ENCODE data around the gene MCC. TPM values are rescaled to one million over a fixed set of nuclear protein-coding genes. Genes with fewer than 3 reads are reported as not detected.

The MCC gene
- total RNA-seq, 1 donor from 2014 or later, result 1.1 TPM

GRCh38 chr5:113156271-113156877 lies 331.9 kb downstream of the MCC start:
- H3K27me3 Mint-ChIP-seq, result no peaks in the 10 kb centered on the region
- intact Hi-C loops (cut with micrococcal nuclease), result no loop called here
- H3K4me1 Mint-ChIP-seq, result no peaks in the 10 kb centered on the region
- no peak for DNase-seq
- no peak overlapping the region for H3K4me3 Mint-ChIP-seq
- H3K36me3 Mint-ChIP-seq (ENCODE audit: low read depth), result no peaks in the 10 kb centered on the region
- H3K27ac Mint-ChIP-seq, result no peak overlapping the region
- H3K9me3 Mint-ChIP-seq, result no peaks in the 10 kb centered on the region

- Mint-ChIP-seq H3K4me1 (no peaks in the 10 kb centered on the region), H3K9me3 (no peaks in the 10 kb centered on the region), H3K27ac (no peak overlapping the region), H3K4me3 (no peak overlapping the region), H3K27me3 (peaks cover 4% of the 10 kb centered on the region), H3K36me3 (ENCODE audit: low read depth) (no peaks in the 10 kb centered on the region)
- no peak for DNase-seq
- intact Hi-C loops (cut with micrococcal nuclease), result no loop called here
Observed at GRCh38 chr5:113153512-113154097, 334.6 kb downstream of the MCC start.

- no peaks in the 10 kb centered on the region for H3K4me1 Mint-ChIP-seq
- intact Hi-C loops (cut with micrococcal nuclease), result no loop called here
Observed at GRCh38 chr5:113152380-113152740, 335.9 kb downstream of the MCC start.

DNA sequence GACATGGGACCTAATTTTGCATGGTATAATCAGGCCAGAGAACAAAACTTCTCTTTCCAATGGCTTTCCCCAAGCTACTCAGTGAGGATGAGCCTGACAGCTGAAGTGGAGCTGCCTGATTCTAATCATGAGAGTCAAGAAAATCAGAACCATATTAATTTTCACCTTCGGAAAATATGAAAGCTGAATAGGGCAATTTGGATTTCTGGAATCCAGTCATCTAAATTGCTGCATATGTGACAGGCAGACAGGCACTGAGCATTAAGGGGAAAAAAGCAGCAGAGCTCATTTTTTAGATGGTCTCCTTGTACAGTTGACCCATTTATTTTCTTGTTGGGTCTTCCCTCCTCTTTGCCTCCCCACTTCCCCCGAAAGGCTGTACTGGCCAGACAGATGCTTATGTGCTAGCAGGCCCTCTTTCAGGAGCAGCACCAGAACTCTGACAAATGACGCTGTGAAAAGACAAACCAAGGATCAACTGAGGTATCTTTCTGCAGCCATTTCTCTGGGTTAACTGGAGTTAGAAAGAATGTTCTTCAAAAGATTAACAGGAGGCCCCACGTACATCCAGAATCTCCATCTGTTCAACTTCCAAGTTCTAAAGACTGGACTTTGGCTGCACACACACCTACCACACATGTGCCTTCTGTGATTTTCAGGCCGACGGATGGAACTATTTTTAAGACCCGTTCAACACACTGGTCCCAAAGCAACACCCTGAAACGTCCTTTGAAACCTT lies 336.4 kb downstream of the MCC start:
- Mint-ChIP-seq H3K9me3 (no peaks in the 10 kb centered on the region), H3K27me3 (peaks cover 4% of the 10 kb centered on the region), H3K27ac (no peak overlapping the region), H3K4me3 (no peak overlapping the region), H3K4me1 (no peaks in the 10 kb centered on the region), H3K36me3 (ENCODE audit: low read depth) (no peaks in the 10 kb centered on the region)
- intact Hi-C loops (cut with micrococcal nuclease), result no loop called here
- DNase-seq, result no peak

More at GRCh38 chr5:113152380-113152740, 335.9 kb downstream of the MCC start:
- Mint-ChIP-seq H3K9me3 (no peaks in the 10 kb centered on the region), H3K27ac (no peak overlapping the region), H3K27me3 (peaks cover 4% of the 10 kb centered on the region), H3K4me3 (no peak overlapping the region), H3K36me3 (ENCODE audit: low read depth) (no peaks in the 10 kb centered on the region)
- DNase-seq, result no peak

DNA sequence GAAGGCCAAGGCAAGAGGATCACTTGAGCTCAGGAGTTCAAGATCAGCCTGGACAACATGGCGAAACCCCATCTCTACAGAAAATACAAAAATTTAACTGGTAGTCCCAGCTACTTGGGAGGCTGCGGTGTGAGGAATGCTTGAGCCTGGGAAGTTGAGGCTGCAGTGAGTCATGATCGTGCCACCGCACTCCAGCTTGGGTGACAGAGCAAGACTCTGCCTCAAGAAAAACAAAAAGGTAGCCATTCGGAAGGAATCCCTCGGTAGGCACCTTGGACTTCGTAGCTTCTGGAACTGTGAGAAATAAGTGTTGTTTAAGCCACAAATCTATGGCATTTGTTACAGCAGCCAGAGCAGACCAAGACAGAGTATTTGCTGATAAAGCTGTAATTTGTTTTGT lies 337.4 kb downstream of the MCC start:
- Mint-ChIP-seq H3K27me3 (peaks cover 4% of the 10 kb centered on the region), H3K27ac (no peak overlapping the region), H3K36me3 (ENCODE audit: low read depth) (no peaks in the 10 kb centered on the region), H3K9me3 (no peaks in the 10 kb centered on the region), H3K4me1 (no peaks in the 10 kb centered on the region), H3K4me3 (no peak overlapping the region)
- intact Hi-C loops (cut with micrococcal nuclease), result no loop called here
- DNase-seq, result no peak

DNA sequence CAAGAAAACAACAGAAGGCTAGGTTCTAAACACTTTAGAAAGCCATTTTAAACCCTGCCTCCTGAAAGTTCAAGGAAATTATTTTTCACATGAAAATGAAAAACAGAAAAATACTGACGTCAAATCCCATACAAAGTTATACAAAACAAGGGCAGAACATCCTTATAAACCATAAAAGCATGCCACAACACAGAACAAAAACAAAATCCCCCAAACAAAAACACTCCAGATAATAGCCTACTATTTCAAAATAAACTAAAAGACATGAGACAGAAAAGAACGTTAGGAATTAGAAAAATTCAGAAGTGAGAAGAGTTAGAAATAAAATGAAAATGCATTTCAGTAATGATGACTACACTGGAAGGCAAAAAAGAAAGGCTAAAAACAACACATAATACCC lies 338.0 kb downstream of the MCC start:
- intact Hi-C loops (cut with micrococcal nuclease), result no loop called here
- H3K9me3 Mint-ChIP-seq, result no peaks in the 10 kb centered on the region
- H3K4me1 Mint-ChIP-seq, result no peaks in the 10 kb centered on the region

GRCh38 chr5:113147537-113147936 lies 340.7 kb downstream of the MCC start:
- no peak for DNase-seq
- Mint-ChIP-seq H3K27ac (no peak overlapping the region), H3K4me3 (no peak overlapping the region), H3K4me1 (no peaks in the 10 kb centered on the region), H3K27me3 (peaks cover 4% of the 10 kb centered on the region), H3K9me3 (no peaks in the 10 kb centered on the region), H3K36me3 (ENCODE audit: low read depth) (no peaks in the 10 kb centered on the region)
- intact Hi-C loops (cut with micrococcal nuclease), result no loop called here

More for the DNA sequence above, 338.0 kb downstream of the MCC start:
- H3K27me3 Mint-ChIP-seq, result peaks cover 4% of the 10 kb centered on the region
- DNase-seq, result no peak
- no peak overlapping the region for H3K27ac Mint-ChIP-seq
- H3K36me3 Mint-ChIP-seq (ENCODE audit: low read depth), result no peaks in the 10 kb centered on the region
- H3K4me3 Mint-ChIP-seq, result no peak overlapping the region

DNA sequence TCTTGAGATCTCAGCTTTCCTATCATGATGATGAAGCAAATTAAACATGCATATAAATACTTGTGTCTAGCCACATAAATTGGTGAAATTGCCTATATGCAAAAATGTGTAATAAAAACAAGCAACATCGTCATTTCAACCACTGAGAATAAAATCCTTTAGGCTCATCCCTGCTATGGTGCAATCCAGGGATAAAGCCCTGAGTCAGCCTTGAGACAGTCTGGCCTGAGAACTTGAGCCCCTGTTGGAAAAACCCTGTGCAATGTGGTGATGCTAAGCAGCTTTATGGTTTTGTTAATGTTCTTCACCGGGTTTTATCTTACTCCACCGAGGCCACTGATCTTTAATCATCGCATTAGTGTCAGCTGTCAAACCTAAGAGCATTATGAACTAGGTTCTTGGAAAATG lies 341.1 kb downstream of the MCC start:
- Mint-ChIP-seq H3K9me3 (no peaks in the 10 kb centered on the region), H3K4me3 (no peak overlapping the region), H3K27me3 (peaks cover 4% of the 10 kb centered on the region), H3K4me1 (no peaks in the 10 kb centered on the region), H3K27ac (no peak overlapping the region), H3K36me3 (ENCODE audit: low read depth) (no peaks in the 10 kb centered on the region)
- no peak for DNase-seq
- intact Hi-C loops (cut with micrococcal nuclease), result no loop called here

GRCh38 chr5:113145757-113146387 lies 342.4 kb downstream of the MCC start:
- intact Hi-C loops (cut with micrococcal nuclease), result no loop called here
- Mint-ChIP-seq H3K27me3 (peaks cover 4% of the 10 kb centered on the region), H3K4me1 (no peaks in the 10 kb centered on the region)

GRCh38 chr5:113142186-113142585 lies 346.1 kb downstream of the MCC start:
- no peak overlapping the region for H3K27ac Mint-ChIP-seq
- peaks cover 1% of the 10 kb centered on the region for H3K27me3 Mint-ChIP-seq
- H3K9me3 Mint-ChIP-seq, result no peaks in the 10 kb centered on the region
- intact Hi-C loops (cut with micrococcal nuclease), result no loop called here
- no peaks in the 10 kb centered on the region for H3K4me1 Mint-ChIP-seq
- no peak overlapping the region for H3K4me3 Mint-ChIP-seq
- H3K36me3 Mint-ChIP-seq (ENCODE audit: low read depth), result no peaks in the 10 kb centered on the region
- no peak for DNase-seq

More at GRCh38 chr5:113145757-113146387, 342.4 kb downstream of the MCC start:
- H3K9me3 Mint-ChIP-seq, result no peaks in the 10 kb centered on the region
- H3K4me3 Mint-ChIP-seq, result no peak overlapping the region
- no peak overlapping the region for H3K27ac Mint-ChIP-seq
- no peak for DNase-seq
- no peaks in the 10 kb centered on the region for H3K36me3 Mint-ChIP-seq (ENCODE audit: low read depth)

DNA sequence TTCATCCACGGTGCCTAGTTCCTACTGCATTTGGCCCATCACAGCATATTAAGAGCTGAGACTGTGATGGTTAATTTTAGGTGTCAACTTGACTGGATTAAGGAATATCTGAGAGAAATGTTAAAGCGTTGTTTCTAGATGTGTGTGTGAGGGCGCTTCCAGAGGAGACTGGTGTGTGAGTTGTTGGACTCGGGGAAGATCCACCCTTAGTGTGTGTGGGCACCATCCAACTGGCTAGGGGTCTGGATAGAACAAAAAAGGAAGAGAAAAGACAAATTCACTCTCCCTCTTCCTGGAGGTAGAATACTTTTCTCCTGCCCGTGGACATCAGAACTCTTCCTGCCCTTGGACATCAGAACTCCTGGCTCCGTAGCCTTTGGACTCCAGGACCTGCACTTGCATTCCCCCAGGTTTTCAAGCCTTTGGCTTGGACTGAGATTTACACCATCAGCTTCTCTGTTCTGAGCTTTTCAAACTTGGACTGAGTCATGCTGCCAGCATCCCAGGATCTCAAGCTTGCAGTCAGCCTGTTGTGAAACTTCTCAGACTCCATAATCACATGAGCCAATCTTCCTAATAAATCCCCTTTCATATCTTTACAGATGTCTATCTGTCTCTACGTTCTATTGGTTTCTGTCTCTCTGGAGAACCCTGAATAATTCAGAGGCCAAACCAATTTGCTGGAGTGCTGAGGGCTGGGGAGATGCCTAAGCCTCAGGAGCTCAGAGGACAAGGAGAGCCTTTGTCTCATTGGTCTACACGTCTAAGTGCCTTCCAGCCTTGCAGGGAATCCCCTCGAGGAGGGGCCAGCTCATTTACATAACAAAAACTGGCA lies 347.2 kb downstream of the MCC start:
- H3K4me1 Mint-ChIP-seq, result no peaks in the 10 kb centered on the region
- H3K27me3 Mint-ChIP-seq, result peaks cover 1% of the 10 kb centered on the region
- intact Hi-C loops (cut with micrococcal nuclease), result no loop called here
- H3K9me3 Mint-ChIP-seq, result no peaks in the 10 kb centered on the region
- H3K27ac Mint-ChIP-seq, result no peak overlapping the region
- H3K36me3 Mint-ChIP-seq (ENCODE audit: low read depth), result no peaks in the 10 kb centered on the region
- no peak for DNase-seq
- no peak overlapping the region for H3K4me3 Mint-ChIP-seq

- intact Hi-C loops (cut with micrococcal nuclease), result no loop called here
- peaks cover 12% of the 10 kb centered on the region for H3K9me3 Mint-ChIP-seq
- no peaks in the 10 kb centered on the region for H3K4me1 Mint-ChIP-seq
- H3K27ac Mint-ChIP-seq, result no peak overlapping the region
- peaks cover 11% of the 10 kb centered on the region for H3K27me3 Mint-ChIP-seq
- no peak for DNase-seq
- H3K4me3 Mint-ChIP-seq, result no peak overlapping the region
- no peaks in the 10 kb centered on the region for H3K36me3 Mint-ChIP-seq (ENCODE audit: low read depth)
Observed at GRCh38 chr5:113133211-113133975, 354.9 kb downstream of the MCC start.

- H3K4me3 Mint-ChIP-seq, result no peak overlapping the region
- peaks cover 12% of the 10 kb centered on the region for H3K9me3 Mint-ChIP-seq
Observed at GRCh38 chr5:113132564-113132963, 355.7 kb downstream of the MCC start.

More at GRCh38 chr5:113132564-113132963, 355.7 kb downstream of the MCC start:
- no peak overlapping the region for H3K27ac Mint-ChIP-seq
- no peaks in the 10 kb centered on the region for H3K36me3 Mint-ChIP-seq (ENCODE audit: low read depth)
- DNase-seq, result no peak
- H3K4me1 Mint-ChIP-seq, result no peaks in the 10 kb centered on the region
- H3K27me3 Mint-ChIP-seq, result peaks cover 11% of the 10 kb centered on the region
- intact Hi-C loops (cut with micrococcal nuclease), result no loop called here

All from activated CD4-positive, alpha-beta T cell treated with anti-CD3 and anti-CD28 coated beads, Interleukin-2, amount 10 ng/mL, durations not matched to agents 24 days and 14 days (primary cell).